Esophagus muscularis mucosa (tissue), 3 donors: Measurements from ENCODE around the gene HSPB2.

Experiments used
- EP300 ChIP-seq: sonication (generic); formaldehyde crosslinking; IDR thresholded peaks from one replicate; pipeline ENCODE4 v1.6.1; 2017; ENCODE audit warnings: antibody characterized with exemption
- TF ChIP-seq, protein P1 (sequence below), 3 experiments: fragments of 200-600 bp in 2 of 3; fragments of 450-650 bp in 1 of 3; sonication (generic) in 2 of 3; IDR thresholded peaks; one replicate each; pipeline ENCODE4 v1.5.1; 2017 to 2019; ENCODE audit warnings: antibody characterized with exemption in 3 of 3, mild to moderate bottlenecking in 2 of 3, moderate library complexity in 1 of 3

DNA sequence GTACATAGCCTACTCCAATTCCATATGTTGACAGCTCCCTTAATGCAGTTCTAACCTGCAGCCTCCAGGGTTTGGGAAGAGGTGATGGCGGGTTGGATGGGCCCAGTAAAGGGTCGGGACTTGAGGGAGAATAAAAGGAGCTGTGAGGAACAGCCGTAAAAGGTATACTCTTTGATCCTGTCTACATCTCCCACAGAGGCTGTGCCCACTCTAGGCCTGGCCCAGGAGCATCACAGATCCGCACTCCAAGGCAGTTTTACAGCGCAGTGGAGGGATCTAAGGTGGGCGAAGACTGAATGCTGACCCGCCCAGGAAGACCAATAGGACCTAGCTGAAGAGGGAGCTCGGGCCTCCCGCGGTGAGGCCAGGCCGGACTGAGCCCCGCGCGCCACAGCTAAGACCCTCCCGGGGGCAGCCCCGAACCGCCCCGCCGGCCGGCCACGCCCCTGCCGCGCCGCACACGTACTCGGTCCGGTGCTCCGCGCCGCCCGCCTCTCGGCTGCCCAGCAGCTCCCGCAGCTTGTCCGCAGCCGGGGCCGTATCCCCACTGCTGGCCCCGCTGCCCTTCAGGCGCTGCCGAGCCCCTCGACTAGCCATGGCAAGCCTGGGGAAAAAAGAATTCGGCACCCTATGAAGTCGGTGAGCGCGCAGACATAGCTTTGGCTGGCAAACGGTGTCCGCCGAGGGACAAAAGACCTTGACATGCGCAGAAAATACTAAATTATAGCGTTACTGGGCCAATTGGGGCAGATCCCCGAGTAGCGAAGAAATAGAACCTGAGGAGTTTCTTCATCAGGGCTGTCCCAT lies 41.4 kb upstream of the HSPB2 start, which contains the start of gene ALG9:
- TF ChIP-seq, protein P1, sequence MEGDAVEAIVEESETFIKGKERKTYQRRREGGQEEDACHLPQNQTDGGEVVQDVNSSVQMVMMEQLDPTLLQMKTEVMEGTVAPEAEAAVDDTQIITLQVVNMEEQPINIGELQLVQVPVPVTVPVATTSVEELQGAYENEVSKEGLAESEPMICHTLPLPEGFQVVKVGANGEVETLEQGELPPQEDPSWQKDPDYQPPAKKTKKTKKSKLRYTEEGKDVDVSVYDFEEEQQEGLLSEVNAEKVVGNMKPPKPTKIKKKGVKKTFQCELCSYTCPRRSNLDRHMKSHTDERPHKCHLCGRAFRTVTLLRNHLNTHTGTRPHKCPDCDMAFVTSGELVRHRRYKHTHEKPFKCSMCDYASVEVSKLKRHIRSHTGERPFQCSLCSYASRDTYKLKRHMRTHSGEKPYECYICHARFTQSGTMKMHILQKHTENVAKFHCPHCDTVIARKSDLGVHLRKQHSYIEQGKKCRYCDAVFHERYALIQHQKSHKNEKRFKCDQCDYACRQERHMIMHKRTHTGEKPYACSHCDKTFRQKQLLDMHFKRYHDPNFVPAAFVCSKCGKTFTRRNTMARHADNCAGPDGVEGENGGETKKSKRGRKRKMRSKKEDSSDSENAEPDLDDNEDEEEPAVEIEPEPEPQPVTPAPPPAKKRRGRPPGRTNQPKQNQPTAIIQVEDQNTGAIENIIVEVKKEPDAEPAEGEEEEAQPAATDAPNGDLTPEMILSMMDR (IDR thresholded peaks at IDR 0.05): peak in 2 of 3 experiments; percentile 36 to 40
- no peak for TF ChIP-seq EP300
